Measurements from ENCODE around the gene HJV.

DNA sequence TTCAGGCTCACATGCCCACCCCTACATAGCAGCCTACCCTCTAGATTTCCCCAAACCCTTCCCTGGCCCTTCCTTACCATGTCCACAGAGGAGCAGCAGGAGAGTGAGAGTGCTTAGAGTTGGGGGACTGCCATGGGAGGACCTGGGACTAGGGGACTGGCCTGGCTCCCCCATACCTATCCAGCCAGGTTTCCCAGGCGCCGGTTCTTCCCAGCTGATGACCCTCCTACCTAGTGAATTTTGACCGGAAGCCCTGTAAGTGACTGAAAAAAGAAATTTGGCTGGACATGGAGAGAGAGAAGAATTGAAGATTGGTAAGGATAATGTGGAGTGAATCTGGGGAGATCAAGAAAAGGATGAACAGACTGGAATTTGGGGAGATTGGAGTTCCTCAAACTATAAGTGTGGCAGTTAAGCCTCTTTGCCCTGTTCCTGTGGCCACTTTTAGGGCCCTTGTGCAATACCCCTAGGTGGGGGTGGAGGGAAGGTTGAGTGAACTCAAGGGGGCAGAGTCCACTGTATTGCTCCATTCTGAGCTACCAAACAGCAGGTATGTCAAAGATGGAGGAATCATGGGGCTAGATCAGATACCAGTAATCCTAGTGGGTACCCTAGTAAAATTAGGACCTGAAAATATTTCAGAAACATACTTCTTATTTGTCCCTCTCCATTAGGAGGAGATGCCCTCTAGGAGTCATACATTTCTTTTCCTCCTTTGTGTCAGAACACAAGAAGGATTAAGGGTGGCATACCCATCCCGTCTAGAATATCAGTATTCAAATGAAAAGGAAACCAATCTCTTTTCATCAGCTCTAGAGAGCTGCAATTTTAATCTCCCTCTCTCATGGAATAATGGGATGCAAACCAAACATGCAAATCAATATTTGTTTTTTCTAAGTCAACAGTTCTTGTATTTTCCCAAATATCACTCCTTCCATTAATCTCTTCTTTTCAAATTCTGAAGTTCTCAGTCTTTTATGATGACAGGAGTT, 1.2 kb downstream of the HJV start:
- no peak for TF ChIP-seq EP300 (IDR thresholded peaks at IDR 0.05)
- TF ChIP-seq POLR2A (IDR thresholded peaks at IDR 0.05; ENCODE audit: low read depth), result no peak
